H54 (cell line): ENCODE data around the gene ADAMTSL2.

ENCODE experiments used
- DNase-seq: peaks from one replicate; pipeline ENCODE4 v3.0.0; 2011; ENCODE audit warnings: low spot score, mixed read lengths; ENCODE audit not compliant: insufficient read length
- FAIRE-seq: peaks from 3 replicates; lab custom pipeline; 2011; peaks lifted over from hg19 to GRCh38; lab: Jason Lieb, UNC
- POLR2A ChIP-seq: IDR thresholded peaks from 2 replicates; pipeline ENCODE4 v1.6.1; 2011; ENCODE audit warnings: low read depth, mild to moderate bottlenecking, low read length

ADAMTSL2 gene

DNA sequence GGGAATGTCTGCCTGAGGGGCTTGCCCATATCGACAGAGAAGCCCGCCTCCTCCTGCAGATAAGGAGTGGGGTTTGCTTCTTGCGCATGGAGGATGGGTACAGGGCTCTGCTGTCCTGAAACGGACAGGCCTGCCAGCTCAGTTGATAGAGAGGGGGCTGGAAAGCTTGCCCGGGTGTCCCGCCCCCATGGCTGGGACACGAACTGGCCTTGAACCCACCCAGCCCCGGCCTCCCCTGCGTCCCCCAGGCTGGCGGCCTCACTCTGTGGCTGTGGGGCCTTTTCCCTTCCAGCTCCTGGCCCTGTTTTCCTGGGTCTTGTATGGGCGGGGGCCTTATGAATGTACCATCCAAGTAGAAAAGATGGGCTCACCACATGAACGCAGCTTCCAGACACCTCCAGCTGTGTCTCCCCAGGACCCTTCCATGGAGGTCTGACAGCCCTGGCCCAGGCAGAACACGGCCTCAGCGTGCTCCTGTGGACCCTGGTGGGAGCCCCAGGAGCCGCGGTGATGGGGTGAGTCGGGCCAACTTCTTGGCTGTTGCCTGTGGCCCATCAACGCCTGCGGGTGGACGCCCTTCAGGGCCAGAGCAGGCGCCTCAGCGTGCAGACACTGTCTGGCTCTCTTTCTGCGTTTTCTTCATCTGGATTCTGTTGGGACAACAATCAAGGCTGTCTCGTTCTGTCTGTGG, 39.7 kb upstream of the ADAMTSL2 start:
- DNase-seq = no peak
- TF ChIP-seq POLR2A = no peak

DNA sequence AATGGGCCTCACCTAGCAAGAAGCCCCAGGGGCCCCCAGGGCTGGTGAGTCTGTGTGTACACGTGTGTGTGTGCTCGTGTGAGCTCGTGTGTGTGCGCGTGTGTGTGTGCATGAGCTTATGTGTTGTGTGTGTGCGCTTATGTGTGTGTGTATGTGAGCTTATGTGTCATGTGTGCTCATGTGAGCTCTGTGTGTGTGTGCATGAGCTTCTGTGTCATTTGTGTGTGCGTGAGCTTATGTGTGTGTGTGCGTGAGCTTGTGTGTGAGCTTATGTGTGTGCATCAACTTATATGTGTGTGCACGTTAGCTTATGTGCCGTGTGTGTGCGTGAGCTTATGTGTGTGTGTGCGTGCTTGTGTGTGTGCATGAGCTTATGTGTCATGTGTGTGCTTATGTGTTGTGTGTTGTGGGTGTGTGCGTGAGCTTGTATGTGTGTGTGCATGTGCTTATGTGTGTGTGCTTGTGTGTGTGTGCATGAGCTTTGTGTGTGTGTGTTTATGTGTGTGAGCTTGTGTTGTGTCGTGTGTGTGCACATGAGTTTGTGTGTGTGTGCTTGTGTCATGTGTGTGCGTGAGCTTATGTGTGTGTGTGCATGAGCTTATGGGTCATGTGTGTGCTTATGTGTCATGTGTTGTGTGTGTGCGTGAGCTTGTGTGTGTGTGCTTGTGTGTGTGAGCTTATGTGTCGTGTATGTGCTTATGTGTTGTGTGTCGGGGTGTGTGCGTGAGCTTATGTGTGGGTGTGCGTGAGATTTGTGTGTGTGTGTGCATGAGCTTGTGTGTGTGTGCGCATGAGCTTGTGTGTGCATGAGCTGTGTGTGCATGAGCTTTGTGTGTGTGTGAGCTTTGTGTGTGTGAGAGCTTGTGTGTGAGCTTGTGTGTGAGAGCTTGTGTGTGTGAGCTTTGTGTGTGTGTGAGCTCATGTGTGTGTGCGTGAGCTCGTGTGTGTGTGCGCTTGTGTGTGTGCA, 38.9 kb upstream of the ADAMTSL2 start:
- DNase-seq (no peak), FAIRE-seq (no peak)
- no peak for TF ChIP-seq POLR2A

More for the DNA sequence above, 39.7 kb upstream of the ADAMTSL2 start:
- FAIRE-seq = no peak

DNA sequence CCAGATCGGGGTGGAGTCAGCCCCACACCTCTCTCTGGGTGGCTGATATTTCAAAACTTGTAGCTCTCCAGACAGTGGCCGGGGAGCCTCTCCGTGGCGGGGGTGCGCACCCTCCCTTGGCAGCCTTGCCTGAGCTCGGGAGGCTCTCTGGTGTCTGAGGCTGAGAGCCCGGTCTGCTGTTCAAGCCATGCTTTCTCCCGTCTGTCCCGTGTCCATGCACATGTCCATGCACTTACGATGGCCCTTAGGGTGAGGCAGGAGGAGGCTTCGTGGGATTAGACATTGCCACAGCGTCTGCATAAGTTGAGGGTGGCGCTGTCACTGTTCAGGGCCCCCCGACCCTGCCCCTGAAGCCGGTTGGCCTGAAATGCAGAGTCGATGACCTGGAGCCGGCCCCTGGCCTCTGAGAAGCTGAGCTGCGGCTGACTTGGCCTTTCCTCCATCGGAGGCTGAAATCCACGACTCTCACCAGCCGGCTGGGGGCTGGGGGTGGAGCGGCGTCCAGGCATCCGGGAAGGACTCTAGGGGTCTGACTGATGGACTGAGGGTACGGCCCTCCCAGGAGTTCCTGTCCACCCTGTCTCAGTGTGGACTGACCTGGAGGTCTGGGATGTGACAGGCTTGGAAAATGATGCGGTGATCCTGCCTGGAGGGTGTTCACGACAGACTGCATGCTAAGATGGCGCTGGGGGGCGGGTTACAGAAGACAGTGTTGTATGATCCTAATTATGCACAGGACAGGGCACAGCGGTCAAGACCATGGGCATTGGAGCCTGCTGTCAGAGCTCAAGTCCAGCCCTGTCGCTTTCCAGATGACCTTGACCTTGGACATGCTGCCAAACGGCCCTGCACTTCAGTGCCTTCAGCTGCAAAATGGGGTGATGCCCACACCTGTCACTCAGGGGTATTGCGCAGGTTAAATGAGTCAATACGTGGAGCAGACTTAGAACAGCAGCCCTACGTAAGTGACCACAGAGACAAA, 37.4 kb upstream of the ADAMTSL2 start:
- DNase-seq (no peak), FAIRE-seq (no peak)
- TF ChIP-seq POLR2A = no peak

DNA sequence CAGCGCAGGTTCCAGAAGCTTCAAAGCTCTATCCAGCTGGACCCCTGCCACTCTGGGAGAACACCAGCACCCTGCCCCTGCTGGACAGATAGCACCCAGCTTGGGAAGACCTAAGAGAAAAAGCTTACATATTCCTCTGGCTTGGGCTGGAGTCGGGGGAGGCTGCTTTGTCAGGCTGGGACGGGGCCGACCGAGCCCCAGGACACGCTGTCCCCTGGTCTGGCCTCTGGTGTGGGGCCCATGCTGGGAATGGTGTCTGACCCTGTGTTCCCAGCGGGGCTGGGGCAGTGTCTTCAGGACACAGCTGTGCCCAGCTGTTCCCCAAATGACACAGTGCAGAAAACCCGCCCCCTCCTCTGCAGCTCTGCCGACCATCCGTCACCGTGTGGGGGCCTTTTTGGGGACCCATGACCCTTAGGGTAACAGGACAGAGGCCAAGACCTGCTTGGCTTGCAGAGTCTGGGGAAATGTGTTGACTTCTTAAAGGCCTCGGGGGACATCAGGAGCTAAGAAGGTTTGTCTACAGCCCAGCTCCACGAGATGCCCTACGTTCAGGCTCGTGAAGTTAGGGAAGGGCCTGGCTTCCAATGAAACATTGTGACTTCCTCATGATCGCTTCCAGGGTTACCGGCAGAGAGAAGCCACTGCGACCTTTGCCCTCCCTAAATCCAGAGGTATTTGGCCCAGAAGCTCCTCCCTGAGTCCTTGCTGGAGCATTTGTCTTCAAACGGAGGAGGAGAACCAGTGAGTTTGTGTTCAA, 35.2 kb upstream of the ADAMTSL2 start:
- TF ChIP-seq POLR2A = no peak
- DNase-seq = no peak
- FAIRE-seq = no peak

DNA sequence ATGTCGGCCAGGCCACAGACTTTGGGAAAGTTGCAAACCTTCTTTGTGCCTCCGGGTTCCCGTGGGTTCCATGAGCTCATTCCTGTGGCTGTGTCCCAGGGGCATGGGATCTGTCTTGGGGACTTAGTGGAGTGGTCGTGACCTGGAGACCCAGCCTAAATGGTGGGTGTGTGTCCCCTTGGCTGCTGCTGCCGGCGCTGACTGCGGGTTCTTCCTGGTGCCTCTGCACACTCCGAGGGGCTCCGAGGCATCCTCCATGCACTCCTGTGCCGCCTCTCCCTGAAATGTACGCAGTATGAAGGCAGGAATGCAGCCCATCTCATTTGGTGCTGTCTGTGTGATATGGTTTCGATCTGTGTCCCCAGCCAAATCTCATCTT, 34.6 kb upstream of the ADAMTSL2 start:
- no peak for TF ChIP-seq POLR2A
- DNase-seq (no peak), FAIRE-seq (no peak)

DNA sequence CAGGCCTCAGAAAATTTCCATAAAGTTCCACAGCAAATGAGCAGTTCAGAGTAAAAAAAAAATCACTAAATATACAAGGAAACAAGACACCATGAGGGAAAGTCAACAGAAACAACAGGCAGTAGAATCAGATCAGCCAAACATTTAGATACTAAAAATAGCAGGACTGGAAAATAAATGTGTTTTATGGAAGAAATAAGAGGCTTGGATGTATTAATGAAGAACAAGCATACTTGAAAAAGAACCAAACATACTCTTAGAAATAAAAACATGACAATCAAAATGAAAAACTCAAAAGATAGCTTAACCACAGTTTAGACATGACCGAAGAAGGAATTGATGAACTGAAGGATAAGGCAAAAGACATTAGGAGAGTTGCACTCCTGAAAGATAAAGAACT, 32.4 kb upstream of the ADAMTSL2 start:
- DNase-seq = no peak
- TF ChIP-seq POLR2A = no peak
- FAIRE-seq = no peak

DNA sequence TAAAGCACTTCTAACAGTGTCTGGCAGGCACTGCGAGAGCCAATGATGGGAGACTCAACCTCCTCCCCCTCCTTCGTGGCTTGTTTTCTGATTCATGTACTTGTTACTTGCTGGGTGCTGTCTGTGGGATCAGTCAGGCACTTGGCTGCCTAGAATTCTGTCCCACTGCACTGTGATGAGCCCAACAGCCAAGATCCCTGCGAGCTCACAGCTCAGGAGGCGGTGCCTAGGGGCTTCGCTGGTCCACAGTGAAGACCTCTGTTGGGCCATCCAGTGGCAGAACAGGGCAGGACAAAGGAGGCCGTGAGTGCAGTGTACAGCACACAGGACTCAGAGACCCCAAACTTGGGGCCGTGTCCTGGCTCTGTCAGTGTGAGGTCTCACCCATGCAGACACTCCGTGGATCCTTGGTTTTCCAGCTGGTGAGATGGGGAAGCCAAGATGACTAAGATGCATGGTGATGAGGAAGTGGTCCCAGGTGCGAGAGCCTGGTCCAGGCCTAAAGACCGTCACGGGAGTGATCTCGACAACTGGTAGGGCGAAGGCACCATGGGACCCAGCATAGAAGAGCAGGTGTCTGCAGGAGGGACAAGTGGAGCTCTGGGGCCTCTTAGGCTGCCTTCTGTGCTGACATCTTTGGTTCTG, 29.2 kb upstream of the ADAMTSL2 start:
- TF ChIP-seq POLR2A = no peak
- DNase-seq = no peak
- no peak for FAIRE-seq

DNA sequence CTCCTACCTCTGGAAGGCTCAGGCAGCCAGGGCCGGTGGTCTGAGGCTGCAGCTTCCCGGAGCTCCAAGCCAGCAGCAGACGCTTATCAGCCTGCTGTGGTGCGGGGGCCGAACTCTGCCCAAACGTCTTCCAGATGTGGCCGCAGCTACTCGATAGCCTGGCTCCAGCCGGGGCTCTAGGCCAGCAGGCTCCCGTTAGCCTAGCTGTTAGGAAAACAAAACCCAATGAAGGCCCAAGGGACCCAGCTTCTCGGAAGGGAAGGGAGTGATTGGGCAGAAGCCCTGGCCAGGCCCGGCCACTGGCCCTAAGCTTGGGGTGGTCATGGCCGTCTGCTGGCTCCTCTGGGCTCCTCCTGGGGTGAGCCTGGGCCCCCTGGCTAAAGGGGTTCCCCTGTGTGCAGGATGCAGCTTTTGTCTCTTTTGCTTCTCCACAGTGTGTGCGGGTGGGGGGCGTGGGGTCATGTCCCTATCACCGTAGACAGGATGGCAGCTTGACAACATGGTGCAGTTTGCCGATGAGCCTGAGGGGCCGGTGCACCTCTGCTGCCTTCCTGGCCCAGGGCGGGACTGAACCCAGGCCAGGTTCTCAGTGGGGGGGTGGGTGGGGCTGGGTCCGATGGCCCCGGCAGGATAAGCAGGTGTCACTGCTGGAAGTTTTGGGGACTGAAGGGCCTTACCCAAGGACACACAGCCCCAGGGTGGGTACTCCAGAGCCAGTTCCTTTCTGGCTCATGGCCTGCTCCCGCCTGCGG, 28.4 kb upstream of the ADAMTSL2 start:
- no peak for FAIRE-seq

DNA sequence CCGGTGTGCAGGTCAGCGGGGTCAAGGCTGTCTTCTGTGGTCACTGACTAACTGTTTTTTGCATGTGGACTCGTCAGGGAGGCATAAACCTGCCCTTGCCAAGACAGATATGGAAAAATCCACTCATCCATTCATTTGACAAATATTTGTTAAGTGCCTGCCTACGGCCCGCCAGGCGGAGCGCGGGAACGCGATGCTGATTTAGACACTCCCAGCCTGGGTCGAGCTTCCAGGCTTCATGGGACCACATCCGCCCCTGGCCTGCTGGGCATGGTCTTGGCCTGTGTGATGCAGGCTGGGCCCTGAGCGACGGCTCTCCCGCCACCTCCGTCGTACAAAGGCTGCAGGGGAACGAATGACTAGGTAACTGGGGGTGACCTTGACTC, 27.9 kb upstream of the ADAMTSL2 start:
- FAIRE-seq = peak; percentile 97
- DNase-seq = peak; percentile 100
- TF ChIP-seq POLR2A = peak; percentile 37; the same call in 1 of the 2 replicates

More for the DNA sequence above, 28.4 kb upstream of the ADAMTSL2 start:
- TF ChIP-seq POLR2A = no peak
- DNase-seq = no peak

DNA sequence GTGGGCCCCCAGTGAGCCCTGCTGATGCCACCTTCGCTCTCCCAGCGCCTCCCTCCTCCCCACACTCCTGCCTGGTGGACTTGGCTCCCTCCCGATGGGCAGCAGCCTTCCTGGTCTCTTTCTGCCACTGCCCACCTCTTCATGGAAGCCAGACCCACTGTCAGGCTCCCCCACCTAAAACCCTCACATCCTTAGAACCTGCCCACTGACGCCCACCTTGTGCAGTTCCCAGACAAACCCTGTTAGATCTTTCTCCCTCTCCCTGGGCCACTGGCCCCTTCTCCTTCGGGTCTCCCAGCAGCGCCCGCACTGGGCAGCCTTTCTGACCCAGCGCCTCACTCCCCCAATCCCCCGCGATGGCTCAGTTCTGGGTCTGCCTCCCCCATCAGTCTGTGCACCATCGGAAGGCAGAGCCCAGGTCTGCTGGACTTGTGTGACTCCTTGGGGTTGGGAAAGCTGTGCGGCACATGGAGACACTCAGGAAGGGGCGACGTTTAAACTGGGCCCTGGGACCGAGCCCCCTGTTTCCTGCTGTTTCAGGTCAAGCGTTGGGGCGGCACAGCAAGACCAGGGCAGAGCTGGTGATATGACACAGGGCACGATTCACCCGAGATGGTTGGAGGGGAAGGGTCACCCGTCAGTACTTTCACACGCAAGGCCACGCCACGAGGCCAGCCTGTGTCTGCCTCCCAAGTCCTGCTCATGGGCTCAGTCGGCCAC, 27.1 kb upstream of the ADAMTSL2 start:
- FAIRE-seq (no peak), DNase-seq (no peak)
- TF ChIP-seq POLR2A = no peak

DNA sequence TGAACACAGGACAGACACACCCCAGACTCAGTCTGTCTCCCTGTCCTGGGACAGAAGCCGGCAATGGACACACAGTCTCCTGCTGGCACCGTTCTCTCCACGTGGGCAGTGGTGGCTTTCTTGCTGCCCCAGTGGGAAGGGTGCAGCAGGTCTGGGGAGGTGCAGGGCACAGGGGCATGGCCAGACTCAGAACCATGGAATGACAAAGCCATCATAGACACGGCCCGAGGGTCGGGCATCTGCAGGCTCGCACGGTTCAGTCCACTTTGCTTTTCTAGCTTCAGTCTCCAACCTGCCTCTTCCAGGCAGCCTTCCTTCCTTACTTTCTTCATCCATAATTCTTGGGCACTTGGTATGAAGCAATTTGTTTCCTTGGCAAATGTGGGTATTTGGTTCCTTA, 26.5 kb upstream of the ADAMTSL2 start:
- no peak for TF ChIP-seq POLR2A
- FAIRE-seq (no peak), DNase-seq (no peak)
